CD4-positive, alpha-beta T cell treated with Interferon gamma for 1 hour (primary cell): Measurements from ENCODE around the gene CENPN.

Source experiments
- DNase-seq: peaks from one replicate; pipeline ENCODE4 v3.0.0-alpha.2; 2020

CENPN gene, protein sequence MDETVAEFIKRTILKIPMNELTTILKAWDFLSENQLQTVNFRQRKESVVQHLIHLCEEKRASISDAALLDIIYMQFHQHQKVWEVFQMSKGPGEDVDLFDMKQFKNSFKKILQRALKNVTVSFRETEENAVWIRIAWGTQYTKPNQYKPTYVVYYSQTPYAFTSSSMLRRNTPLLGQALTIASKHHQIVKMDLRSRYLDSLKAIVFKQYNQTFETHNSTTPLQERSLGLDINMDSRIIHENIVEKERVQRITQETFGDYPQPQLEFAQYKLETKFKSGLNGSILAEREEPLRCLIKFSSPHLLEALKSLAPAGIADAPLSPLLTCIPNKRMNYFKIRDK

DNA sequence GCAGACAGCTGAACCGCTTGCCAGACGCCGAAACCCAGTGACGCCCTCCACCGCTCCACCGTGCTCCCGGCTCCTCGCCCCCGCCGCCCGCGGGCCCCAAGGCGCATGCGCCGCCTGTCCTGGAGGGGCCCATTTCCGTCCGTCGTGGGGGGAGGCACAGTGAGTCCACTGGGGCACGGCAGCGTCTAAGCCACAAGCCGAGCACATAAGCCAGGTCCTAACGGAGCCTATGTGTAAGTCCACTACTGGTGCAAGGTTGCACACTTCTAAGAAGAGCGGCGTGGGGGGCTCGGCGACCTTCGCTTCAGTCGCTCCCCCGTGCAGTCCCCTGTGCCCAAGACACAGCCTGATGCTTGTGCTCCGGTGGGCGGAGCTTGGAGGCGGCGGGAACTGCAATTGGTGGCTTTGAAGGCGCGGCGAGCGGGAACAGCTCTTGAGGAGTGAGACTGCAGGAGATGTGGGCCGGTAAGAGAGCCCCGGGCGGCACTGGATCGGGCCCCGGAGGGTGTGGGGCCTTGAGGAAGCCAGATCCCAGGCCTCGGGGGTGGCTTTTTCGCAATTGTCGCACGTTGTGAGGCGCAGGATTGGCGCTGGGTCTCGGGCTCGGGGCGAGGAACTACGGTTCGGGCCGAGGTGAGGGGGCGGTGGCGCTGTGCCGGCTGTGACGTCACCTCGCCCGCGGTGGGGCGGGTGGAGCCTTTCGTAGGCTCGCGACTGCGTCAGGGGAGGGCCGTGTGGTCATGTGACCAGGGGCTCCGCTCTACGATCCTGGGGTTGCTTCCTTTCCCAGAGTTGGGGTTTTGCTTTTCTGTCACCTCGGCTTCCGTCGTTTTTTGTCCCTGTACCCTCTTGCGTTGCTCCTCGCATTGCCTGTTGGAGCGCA lies at the start of gene CENPN, which contains the start of gene CMC2:
Gene CENPN (plus strand): TSS at position 402 of the 883 bp plus-strand sequence. CDS start 4,726 bp downstream, outside the sequence.
Gene CMC2 (minus strand): TSS at position 73 of the 883 bp plus-strand sequence. CDS start 9,491 bp downstream, outside the sequence.
- peak; percentile 98 for DNase-seq

DNA sequence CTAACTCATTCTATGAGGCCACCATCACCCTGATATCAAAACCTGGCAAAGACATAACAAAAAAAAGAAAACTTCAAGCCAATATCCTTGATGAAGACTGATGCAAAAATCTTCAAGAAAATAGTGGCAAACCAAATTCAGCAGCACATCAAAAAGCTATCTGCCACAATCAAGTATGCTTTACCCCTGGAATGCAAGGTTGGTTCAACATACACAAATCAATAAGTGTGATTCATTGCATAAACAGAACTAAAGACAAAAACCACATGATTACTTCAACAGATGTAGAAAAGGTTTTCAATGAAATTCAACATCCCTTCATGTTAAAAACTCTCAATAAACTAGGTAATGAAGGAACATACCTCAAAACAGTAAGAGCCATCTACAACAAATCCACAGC lies 48.7 kb upstream of the CENPN start:
- DNase-seq = no peak

DNA sequence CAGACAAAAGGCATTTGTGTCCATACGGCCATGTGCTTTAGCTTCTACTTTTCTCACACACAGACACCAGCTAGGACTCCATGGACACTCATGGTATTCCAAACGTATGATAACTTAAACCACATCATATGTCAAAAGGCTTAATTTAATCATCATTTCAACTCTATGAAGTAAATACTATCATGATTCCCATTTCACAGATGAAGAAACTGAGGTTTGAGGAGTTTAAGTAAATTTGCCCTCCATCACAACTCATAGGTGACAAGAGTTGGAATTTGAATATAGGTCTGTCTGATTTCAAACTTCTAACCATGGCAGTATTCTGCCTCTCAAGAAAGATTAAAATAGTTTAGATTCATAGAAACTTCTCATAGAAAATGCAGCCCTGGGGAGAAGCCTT lies 44.1 kb upstream of the CENPN start:
- DNase-seq = no peak

DNA sequence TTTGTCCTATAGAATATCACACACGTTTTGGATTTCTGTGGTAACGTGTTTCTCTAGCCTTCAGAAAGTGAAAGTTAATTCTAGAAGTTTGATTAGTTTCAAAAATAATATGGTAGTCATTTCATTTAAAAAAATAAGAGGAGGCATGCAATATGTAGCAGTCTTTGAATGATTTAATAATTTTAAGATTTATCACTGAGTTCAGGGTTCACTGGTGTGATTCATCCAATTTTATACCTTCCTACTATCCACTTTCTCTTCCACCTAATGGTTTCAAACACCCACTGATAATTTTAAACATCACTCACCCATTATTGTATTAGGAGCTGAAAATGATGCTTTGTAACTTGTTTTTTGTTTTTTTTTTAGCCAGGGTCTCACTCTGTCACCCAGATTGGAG lies 42.7 kb upstream of the CENPN start:
- DNase-seq = no peak

DNA sequence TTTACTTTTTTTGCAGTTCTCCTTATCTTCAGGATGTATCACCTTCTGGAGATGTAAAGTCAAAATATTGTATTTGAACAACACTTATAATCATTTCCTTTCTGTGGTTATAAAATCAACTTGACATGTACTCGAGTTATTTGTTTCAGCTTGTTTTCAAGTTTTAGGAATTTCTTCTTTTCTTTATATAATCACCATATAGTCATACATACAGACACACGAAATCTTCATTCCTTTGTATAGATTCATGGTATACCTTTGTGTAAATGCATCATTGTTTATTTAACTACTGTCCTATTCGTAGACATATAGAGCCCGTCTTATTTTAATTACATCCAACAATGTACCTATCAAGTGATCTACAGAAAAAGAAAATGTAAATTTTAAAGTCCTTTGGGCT lies 40.4 kb upstream of the CENPN start:
- no peak for DNase-seq

DNA sequence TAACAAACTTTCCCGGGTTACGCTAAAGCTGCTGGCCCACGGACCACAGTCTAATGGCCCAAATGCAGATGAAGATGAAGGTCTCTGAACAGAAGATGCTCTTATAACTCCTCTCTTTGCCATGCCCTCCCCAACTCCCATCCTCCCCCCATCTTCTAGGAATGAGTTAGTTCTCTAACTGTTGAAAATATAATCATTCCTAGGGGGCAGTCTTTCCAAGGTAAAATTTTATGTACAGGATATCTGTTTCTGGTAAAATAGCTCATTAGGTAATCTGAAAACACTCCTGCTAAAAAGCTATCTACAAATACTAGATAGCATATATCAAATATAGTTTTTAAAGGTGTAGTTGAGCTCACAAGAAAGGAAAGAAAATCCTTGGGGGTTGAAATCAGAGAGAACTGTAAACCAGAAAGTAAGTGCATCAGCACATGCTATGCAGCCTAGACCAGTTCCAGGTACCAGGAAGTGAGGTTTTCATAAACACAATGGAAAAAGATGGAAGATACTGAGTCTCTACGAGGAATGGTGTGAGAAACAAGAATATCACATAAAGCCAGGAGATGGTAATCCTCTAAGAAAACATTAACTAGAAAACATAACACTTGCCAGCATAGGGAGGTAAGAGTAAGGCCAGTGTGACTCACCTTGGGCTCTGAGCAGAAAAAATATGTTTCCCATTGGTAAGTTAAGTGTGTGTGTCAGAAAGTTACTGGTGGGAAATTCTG lies 38.5 kb upstream of the CENPN start:
- no peak for DNase-seq

DNA sequence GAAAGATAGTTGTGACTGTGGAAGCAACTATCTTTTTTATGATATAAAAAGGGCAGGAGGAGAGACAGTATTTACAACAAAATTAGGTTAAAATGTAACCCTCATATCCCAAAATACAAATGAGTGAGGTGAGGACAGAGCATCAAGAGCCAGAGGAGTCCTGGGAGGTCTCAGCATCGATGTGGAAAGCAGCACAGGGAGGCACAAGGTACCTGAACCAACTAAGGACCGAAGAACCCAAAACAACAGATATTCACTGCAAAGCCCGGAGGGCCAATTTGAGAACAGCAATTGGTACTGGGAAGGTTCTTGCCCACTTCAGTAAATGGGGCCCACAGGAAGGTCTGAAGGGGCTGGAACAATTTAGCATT lies 37.9 kb upstream of the CENPN start:
- no peak for DNase-seq

DNA sequence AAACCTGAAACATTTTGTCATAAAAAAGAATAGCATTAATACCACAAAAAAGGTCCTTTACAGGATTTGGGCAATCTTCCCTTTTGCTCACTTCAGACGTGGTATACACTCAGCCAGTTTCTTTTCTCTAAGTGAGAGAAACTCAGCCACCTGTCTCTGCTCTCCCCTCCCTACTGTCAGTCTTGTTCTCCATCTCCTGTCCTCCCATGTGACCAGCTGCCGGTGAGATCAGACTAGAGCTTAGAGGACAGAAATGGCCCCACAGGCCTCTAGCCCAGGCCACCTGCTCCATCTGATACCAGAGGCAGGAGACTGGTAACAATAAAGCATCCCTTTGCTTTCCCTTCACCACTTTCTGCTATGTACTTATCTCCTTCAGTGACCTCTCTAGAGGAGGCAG lies 35.2 kb upstream of the CENPN start:
- DNase-seq = no peak

DNA sequence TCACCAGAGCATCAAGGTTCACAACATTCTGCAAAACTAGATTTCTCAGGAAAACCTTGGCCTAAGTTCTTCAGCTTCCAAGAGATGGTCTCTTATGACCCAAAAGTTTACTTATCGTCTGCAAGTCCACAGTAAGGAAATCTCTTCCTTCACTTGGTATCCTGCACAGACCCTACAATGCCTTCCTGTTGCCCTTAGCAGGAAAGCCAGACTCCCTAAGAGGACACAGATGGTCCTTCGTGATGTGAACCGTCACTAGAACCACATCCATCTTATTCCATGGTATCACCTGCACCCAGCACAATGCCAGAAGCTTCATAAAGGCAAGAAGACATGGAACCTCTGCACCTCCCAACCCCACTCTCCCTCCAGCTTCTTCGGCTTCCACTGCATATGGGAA lies 34.4 kb upstream of the CENPN start:
- no peak for DNase-seq

DNA sequence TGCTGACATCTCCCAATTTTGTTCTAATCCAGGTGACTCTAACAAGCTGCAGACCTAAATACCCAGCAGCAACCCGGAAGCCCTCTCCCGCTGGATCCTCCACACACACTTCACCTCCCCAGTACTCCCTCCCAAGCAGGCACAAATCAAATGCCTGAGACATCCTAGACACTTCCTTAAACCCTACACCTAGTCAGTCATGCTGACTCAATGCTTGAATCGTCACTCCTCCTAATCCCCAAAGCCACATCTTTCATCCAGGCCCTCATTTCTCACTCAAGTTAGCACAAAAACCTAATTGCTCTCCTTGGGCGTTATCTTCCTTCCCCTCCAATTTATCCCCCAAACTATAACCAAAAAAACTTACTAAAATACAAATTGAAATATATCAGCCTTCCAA lies 33.0 kb upstream of the CENPN start:
- DNase-seq = no peak

DNA sequence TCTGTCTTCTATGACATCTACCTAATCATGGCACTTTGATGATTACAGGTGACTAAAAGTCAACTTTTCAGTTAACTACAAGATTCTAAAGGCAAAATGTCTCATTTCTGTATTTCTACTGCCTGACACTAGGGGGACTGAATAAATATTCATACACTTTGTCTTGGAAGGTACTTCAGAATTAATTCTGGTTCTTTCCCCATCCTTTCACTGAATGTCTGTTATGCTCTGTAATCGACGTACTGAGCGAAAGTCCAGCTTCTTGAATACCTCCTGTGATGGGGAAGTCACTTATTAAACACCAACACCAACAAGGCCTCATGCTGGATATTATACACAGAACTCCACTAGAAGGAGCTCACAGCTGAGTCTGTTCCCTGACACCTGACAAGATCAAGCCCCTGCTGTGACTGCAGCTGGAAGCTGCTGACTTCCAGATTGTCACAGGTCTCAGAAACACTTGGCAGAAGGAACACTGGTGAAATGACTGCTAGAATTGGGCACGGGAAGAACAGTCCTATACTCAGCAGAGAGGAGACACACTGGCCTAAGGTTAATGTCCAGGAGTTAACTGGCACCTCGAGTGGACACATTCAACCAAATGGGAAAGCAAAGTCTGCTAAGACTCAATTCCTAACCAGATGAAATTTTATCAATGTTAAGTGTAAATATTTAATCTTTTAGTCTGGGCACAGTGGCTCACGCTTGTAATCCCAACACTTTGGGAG lies 32.2 kb upstream of the CENPN start:
- no peak for DNase-seq

DNA sequence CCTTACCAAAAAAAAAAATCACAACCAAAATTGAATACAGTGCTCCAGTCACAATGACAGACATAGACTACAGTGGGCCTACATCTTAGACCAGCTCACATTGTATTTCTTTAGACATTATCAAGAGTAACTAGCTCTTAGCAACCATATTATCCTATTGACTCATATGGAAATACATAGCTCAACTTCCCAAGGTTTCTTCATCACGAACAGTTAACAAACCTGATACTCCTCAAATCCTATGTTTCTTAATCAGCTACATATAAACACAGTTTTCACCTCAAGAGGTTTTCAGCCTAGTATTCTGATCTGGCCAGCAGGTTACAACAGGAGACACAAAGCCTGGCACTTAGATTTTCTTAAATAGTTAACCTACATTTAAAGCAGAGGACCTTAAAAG lies 30.1 kb upstream of the CENPN start:
- no peak for DNase-seq

DNA sequence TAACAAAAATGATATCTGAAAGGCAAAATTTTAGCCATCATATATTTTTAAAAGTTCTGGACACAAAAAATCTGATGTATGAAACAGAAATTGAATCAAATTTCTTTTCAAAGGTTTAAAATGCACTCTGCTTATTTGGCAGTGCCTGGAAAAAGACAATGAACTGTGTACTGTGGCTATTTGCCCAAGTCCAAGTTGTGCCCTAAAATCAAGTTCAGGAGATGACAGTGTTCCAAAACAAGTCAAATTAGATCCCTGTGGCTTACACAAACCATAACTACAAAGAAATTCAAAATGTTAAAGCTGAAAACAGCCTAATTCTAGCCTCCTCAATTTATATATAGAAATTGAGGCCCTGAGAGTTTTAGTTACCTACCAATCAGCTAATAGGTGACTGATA lies 25.9 kb upstream of the CENPN start:
- DNase-seq = no peak

DNA sequence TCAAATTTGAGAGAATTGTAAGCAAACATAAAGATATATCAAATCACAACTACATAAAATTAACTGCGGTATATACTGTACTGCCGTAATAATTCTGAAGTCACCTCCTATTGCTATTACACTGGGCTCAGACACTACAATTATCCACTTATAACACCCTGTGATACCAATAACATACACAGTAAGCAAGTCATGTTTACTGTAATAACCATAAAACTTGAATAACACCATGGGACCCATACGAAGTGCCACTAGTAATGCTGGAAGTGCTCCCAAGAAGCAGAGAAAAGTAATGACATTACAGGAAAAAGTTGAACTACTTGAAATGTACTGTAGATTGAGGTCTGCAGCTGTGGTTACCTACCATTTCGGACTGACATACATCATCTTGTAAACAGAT lies 24.4 kb upstream of the CENPN start:
- DNase-seq = no peak

DNA sequence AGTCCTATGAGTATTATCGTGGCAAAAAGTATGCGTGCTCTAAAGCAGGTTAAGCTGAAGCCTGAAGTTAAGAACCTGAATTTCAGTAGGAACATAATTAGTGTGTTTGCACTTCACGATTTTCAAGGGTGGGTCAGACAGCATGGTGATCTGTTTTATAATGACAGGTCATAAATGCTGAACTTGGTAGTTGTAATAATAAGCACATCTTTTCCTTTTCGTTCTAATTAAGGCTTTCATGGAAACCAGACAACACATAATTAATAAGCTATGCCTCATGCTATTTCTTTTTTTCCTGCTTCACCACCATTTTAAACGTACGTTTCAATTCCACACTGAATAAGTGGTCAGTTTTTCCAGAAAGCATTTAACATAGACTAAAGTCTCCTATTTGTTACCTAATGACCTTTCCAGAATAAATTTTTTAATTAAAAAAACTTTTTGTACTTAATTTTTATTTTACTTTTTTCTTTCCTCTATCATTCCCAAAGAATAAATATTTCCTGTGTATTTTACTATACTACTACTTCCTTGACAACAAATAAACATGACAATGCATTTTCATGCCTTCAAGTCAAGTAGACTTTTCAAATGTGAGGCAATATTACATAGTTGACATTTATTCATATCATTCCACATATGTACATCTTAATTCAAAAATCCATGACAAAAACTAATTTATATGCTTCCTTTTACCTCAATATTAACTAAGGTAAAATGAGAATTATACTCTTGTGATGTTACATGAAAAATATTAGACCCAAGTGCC lies 22.7 kb upstream of the CENPN start:
- no peak for DNase-seq

DNA sequence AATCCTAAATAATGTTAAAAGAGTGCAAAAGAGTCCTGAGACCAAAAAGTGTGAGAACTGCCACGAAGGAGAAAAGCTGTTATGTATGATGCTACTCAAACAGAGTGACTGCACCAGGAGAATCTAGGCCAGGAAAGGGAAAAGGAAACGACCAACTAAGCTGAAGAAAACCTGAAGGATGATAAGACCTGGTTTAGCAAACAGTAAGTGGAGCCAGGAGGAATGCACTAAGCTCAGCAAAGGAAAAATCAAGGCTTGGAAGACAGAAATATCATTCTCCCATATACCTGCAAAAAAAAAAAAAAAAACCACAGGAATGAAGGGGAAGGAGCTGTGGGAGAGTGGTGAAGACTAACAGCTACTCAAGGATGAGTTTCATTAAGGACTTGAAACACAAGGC lies 21.4 kb upstream of the CENPN start:
- DNase-seq = no peak

DNA sequence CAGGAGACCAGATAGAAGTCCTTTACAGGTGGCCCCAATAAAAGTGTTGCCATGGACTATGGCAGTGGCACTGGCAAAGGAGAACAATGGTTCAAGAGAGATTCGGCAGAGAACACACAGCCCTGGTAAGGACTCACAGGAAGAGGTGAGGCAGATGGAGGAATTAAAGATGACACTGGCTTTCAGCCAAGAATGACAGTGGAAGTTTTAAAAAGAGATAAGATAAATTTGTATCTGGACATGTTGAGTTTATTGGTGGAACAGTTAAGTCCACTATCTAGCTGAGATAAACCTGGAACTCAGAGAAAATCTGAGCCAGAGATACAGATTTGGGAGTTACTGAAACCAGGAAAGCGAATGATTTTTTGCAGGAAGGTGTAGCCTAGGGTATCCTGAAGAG lies 20.5 kb upstream of the CENPN start:
- DNase-seq = no peak

DNA sequence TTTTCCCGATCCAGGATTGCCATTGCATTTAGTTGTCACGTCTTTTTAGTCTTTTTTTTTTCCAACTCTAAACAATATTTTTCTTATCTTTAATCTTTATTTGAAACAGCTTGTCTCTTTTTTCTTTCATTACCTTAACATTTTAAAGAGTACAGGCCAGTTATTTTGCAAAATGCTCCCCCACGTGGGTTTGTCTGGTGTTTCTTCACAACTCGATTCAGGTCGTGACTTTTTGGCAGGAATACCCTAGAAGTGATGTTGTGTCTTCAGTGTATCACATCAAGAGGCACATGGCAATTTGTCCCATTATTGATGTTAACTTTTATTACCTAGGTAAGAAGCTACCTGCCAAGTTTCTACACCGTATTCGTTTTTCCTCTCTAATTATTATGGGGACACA lies 18.3 kb upstream of the CENPN start:
- DNase-seq = no peak

DNA sequence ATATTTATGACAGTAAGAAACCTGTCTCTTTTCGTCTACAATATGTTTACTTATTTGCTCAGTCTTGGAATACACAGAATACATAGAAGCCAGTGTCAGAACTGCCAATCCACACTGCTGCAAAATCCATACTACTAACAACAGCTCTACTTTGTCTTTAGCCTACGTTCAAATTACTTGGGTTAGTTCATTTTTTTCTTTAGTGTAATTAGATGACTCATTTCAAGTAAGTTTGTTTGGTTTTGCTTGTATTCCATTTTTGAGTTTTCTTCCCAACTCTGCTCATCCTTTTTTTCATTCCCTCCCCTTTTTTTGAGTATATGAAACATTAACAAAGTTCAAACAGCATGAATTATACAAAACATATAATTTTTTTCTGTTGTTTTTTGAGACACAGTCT lies 17.2 kb upstream of the CENPN start:
- DNase-seq = no peak

DNA sequence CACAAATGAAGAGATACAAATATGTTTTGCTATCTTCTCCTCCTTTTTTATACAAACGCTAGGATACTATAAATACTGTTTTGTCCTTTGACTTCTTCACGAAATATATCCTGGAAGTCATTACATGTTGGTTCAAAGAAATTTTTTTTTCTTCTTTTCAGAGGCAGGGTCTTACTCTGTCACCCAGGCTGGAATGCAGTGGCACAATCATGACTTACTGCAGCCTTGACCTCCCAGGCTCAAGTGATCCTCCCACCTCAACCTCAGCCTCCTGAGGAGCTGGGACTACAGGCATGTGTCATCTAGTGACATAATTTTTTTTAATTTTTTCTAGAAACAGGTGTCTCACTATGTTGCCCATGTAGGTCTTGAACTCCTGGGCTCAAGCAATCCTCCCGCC lies 16.4 kb upstream of the CENPN start:
- no peak for DNase-seq

DNA sequence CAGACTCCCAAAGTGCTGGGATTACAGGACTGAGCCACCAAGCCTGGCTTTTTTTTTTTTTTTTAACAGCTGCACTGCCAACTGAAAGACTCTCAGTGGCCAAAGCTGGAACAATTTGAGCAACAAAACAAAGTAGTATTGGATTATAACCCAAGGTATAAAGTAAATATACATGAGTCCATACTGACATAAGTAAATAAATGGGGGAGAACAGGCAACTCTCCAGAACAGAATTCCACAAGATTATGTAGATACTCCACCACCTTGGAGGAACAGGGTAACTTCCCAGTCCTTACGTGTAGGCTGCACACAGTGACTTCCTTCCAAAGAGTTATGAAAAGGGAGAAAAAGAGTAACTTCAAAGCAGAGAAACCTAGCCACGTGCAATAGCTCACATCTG lies 16.0 kb upstream of the CENPN start:
- DNase-seq = no peak

DNA sequence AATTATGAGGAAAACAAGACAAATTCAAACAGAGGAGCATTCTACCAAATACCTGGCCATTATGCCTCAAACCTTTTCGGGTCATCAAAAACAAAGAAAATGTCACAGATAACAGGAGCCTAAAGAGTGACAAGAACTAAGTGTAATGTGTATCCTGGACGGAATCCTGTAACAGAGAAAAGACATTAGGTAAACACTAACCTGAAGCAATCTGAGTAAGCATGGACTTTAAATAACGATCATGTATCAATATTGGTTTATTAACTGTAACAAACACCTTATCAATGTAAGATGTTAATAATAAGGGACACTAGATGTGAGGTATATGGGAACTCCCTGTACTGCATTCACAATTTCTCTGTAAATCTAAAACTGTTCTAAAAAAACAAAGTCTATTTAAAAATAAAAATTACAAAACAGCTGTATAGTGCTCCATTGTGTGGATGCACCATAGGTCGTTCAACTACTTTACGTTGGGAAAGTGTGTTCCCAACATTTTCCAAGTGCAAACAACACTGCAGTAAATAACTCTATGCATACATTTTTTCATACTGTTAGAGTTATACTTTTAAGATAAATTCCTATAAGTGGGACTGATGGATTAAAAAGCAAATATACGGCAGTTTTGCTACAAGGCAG lies 15.1 kb upstream of the CENPN start:
- DNase-seq = no peak
